HG03460 (cell line): ENCODE data around the gene ADCY4.
A peak's percentile ranks its signal among the peaks of the same experiment; 100 is the strongest.

Experiments
- ATAC-seq: cut with Tn5 transposase; IDR thresholded peaks from one replicate; pipeline ENCODE4 v1.9.1; 2021; ENCODE audit not compliant: unreplicated experiment

ADCY4 gene

GRCh38 chr14:24299255-24300191 is 35.3 kb downstream of the ADCY4 start, which contains the start of the genes DHRS1 and NOP9:
DHRS1 (minus strand) TSS chr14:24299780; CDS start chr14:24299106, 674 bp downstream.
NOP9 (plus strand) TSS chr14:24299850; CDS start chr14:24299955, 105 bp downstream.
- peak; percentile 60 for ATAC-seq

DNA sequence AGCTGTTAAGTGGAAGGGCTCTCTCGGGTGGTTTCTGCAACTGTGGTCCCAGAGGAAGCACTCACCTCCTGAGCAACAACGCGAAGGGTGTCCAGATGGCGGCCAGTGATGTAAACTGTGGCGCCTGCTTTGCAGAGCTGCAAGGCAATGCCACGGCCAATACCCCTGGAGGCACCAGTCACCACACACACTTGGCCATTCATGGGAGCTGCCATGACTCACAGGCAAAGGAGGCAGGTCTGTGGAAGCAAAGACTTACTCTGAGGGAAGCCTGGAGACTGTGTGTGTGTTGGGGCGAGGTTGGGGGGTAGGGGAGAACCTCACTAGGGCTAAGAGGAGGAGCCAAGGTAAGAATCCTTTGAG is 36.0 kb downstream of the ADCY4 start:
- no peak for ATAC-seq

GRCh38 chr14:24297190-24297964 is 37.5 kb downstream of the ADCY4 start:
- peak; percentile 22 for ATAC-seq

DNA sequence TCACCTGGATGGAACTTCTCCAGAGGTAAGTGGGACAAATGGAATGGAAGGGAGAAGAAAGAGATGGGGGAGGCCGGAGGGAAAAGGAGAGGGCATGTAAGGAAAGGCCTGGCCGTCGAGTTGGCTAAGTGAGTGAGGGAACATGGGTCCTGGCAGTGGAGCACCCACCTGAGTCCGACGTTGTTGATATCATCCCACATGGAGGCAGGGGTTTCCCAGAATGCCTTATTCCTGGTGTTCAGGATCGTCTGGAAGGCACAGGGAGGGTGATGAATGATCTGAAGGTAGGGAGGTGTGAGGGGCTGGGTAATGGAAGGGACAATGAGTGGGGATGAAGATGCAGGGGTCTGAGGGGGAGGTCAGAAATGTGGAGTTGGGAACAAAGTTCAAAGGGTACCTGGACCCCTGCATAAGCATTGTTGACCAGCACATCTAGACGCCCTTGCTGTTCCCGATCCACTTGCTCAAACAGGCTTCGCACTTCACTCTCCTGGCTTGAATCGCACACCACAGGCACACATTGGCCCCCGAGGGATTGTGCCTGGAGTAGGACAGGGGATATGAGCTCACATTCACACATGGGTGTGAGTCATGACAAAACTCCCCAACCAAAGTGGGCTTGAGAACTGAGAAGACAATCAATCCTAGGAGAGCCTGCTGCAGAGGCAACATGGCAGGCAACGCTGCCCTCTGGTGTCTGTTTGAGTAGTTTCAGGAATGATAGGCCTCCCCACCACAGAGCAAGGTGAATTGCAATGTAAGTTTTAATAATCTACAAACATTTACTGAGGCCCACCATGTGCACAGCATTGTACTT is 38.3 kb downstream of the ADCY4 start:
- peak; percentile 59 for ATAC-seq

GRCh38 chr14:24293525-24293924 is 41.3 kb downstream of the ADCY4 start:
- ATAC-seq = no peak

DNA sequence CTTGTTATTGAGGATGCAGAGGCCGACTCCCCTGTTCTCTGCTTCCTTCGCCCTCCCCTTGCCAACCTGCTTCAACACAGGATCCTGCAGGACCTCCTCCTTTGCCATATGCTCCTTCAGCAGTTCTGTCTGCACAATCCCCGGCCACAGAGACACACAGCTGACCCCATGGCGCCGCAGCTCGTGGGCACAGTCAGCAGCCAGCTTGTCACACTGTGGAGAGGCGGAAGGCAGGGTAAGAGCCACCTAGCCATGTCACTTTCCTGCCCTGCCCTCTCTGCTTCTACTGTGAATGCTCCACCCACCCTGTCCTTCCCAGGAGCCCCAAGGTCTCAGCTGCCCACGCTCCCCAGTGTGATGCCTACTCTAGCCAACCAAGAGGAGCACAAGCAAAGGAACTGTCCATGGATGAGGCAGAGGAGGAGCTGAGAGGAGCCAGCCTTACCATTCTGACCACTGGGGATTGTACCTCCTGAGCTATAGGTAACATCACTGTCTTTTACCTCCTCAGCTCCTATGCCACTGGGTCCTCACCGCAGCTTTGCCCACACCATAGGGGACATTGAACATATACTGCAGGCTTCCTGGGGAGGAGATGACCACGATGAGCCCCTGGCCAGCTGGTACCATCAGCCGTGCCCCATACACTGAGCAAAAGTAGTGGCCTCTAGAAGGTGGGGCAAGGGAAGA is 42.6 kb downstream of the ADCY4 start:
- no peak for ATAC-seq

DNA sequence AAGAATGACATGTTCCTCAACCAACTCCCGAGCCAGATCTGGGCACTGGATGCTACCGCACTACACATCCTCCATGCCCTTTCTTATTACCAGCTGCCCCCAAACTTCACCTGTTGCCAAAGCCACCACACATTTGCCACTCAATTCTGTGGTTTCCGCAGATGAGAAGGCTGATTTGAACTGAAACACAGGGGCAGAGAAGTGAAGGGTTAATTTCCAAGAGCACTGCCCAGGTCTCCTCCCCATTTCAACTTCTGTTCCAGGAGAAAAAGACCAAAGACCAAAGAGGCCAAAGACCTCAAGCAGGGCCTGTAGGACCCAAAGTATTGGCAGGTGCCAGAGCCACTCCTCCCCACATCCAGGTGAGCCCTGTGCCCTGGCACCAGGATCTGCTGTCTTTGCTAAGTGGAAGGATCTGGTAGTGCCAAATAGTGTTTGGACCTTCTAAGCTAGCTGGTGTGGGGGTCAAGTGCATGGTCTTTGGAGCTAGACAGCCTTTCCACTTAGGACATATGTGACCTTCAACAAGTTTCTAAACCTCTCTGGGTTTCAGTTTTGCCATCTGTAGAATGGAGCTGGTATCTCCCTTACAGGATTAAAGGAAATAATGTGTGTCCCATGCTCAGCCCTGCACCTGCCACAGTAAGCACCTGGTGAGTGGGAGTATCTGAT is 43.3 kb downstream of the ADCY4 start:
- no peak for ATAC-seq

DNA sequence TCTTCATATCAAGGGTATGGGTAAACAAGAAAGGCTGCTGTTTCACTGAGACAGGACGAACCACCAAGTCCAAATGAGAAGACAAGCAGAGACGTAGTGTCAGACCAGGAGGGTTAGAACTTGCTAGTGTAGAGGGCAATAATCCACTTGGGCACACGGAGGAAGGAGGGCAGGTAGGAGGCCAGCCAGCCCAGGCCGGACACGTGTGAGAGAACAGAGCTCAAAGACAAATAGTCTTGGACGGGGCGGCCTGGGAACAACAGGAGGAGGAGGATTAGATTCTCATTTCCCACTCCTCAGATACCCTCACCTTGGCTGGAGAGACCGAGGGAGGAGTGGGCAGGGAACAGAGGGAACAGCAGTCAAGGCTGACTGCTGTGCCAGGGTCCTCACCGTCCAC is 44.1 kb downstream of the ADCY4 start:
- ATAC-seq = no peak

DNA sequence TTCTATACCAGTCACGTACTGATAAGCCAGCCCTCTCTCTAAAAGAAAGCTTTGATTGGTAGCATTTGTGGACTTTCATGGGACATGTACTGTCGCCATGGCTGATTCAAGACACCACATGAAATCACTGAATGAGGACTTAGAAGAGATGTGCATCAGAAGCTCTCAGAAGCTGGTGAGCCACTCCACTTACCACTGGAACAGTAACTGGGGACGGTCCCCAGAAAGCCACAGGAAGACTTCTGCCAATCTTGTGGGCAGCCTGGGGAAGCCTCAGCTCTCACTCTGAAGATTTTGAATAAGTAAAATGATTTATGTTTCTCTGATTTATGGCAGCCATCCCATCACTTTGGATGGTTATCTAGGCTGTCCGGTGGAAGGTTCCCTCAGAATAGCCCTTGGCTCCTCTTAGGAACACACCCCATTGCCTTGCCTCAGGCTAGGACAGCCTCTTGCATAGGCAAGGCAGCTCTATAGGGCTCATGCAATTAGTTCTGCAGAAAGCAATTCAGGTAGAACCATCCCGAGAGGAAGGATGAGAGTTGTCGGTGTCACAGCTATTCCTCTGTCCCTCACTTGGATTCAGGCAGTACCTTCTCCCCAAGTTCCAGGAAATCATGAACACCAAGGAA is 45.1 kb downstream of the ADCY4 start:
- peak; percentile 86 for ATAC-seq

DNA sequence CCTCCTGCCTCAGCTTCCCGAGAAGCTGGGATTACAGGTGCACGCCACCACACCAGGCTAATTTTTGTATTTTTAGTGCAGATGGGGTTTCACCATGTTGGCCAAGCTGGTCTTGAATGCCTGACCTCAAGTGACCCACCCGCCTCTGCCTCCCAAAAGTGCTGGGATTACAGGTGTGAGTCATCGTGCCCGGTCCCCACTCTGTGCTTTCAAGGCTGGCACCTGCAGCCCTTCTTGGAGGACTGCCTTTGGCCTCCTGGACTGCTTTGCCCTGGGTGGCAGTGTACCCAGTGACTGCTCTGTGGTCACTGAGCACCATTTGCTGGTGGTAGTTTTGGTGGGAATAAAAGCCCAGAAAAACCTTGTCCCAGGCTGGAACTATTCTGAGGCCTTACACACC is 47.9 kb downstream of the ADCY4 start:
- ATAC-seq = no peak

DNA sequence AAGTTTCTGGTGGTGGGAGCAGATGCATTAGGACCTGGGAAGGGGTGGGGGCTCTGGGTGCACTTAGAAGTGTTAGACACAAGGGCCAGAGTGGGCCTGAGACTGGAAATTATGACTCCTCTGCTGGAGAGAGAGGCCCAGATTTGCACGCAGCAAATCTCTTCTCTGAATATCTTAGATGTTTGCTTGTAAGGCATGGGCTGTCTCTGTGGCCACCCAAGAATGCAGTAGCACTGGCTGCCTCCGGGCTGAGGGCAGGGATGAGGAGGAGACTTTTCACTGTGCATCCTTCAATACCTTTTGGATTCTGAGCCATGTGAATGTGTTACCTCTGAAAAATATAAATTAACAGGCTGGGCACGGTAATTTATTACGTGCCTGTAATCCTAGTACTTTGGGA is 49.5 kb downstream of the ADCY4 start:
- no peak for ATAC-seq

DNA sequence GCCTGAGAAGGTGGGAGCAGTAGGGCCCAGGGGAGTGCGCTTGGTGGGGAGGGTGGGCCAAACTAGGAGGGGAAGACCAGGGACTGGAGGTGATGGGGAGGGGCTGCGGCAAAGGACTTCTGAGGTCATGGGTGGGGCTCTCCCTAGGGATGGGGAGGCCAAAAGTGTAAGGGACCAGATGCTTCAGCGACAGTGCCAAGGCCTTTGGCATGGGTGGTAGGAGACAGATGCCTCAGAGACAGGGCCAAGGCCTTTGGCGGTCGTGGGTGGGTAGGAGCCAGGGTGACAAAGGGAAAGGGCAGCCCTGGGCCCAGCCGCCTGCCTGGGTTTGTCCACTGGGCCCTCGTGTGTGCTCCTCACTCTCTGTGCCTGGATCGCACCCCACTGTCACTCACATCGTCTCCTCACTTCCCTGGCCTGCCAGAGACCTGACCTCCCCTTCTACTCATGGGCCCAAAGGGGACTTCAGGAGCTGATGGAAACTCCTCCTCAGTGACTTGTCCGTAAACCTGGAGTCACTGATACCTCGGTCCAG is 50.3 kb downstream of the ADCY4 start:
- no peak for ATAC-seq

- no peak for ATAC-seq
These were observed 50.9 kb downstream of the ADCY4 start for GRCh38 chr14:24283796-24284460.

- ATAC-seq = no peak
These were observed 52.1 kb downstream of the ADCY4 start for GRCh38 chr14:24282736-24283135.

GRCh38 chr14:24281636-24282035 is 53.2 kb downstream of the ADCY4 start:
- ATAC-seq = no peak

- ATAC-seq = no peak
These were observed 53.9 kb downstream of the ADCY4 start for GRCh38 chr14:24280797-24281460.

DNA sequence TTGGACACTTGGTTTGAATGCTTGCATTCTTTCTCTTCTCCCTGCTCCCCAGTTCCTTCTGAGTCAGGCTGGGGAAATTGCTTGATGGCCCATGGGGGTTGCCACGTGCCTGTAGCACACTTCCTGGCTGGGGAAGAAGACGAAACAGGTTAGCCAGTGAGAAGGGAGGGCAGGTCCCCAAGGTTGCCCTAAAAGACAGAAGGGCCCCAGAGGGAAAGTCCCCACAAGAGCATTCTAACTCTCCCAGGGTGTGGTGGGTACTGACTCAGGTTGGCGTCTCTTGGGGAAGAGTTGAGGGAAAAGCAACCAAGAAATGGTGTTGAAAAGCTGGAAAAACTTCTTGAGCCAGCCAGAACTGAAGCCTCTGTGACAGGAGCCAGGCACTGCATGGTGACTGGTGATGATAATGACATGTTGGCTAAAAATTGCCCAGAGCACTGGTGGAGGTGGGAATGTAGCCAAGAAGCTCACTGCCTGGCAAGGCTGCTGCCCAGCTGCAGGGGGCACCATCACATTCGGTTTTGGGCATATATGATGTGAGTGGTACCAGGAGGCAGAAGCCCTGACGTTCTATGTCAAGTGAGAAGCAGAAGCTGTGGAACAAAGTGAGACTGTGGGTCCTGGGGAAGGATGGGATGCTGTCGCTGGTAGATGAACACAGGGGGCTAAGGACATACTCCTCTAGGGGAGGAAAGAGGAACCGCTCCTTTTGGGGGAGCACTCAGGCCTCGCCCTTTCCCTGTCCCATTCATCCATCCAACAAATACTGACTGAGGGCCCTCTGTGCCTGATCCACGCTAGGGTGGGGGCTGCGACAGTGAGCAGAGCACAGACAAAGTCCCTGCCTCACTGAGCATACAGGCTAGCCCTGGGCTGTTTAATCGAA is 55.3 kb downstream of the ADCY4 start:
- peak; percentile 81 for ATAC-seq
